HL-60 (cell line): Measurements from ENCODE around the gene SYCE3.

Experiments used
- TF ChIP-seq, protein P1 (sequence below): IDR thresholded peaks from one replicate; pipeline ENCODE4 v1.5.1; 2011; ENCODE audit warnings: low read length, control low read depth, inconsistent platforms; ENCODE audit not compliant: insufficient read depth
- TF ChIP-seq, protein P2 (sequence below): IDR thresholded peaks from 2 replicates; pipeline ENCODE4 v1.6.1; 2012; ENCODE audit warnings: low read depth; ENCODE audit not compliant: insufficient replicate concordance

DNA sequence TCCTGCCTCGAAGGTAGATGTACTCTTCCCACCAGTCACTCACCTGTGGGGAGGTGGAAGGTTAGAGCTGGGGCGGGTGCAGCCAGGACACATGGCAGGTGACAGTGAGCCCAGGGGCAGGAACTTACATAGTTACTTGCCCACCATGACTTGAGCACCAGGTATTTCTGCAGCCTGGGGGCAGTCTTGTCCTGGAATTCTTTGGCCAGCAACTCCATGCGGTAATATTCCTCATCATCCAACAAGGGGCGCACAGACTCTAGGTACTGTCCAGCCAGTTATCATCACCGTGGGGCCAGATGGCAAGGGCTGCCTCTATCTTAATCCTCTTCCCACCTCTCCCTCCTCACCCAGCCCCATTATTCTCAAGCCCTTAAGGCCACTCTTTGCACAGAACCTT lies 13.4 kb upstream of the SYCE3 start:
- TF ChIP-seq, protein P1, sequence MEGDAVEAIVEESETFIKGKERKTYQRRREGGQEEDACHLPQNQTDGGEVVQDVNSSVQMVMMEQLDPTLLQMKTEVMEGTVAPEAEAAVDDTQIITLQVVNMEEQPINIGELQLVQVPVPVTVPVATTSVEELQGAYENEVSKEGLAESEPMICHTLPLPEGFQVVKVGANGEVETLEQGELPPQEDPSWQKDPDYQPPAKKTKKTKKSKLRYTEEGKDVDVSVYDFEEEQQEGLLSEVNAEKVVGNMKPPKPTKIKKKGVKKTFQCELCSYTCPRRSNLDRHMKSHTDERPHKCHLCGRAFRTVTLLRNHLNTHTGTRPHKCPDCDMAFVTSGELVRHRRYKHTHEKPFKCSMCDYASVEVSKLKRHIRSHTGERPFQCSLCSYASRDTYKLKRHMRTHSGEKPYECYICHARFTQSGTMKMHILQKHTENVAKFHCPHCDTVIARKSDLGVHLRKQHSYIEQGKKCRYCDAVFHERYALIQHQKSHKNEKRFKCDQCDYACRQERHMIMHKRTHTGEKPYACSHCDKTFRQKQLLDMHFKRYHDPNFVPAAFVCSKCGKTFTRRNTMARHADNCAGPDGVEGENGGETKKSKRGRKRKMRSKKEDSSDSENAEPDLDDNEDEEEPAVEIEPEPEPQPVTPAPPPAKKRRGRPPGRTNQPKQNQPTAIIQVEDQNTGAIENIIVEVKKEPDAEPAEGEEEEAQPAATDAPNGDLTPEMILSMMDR, result no peak
- TF ChIP-seq, protein P2, sequence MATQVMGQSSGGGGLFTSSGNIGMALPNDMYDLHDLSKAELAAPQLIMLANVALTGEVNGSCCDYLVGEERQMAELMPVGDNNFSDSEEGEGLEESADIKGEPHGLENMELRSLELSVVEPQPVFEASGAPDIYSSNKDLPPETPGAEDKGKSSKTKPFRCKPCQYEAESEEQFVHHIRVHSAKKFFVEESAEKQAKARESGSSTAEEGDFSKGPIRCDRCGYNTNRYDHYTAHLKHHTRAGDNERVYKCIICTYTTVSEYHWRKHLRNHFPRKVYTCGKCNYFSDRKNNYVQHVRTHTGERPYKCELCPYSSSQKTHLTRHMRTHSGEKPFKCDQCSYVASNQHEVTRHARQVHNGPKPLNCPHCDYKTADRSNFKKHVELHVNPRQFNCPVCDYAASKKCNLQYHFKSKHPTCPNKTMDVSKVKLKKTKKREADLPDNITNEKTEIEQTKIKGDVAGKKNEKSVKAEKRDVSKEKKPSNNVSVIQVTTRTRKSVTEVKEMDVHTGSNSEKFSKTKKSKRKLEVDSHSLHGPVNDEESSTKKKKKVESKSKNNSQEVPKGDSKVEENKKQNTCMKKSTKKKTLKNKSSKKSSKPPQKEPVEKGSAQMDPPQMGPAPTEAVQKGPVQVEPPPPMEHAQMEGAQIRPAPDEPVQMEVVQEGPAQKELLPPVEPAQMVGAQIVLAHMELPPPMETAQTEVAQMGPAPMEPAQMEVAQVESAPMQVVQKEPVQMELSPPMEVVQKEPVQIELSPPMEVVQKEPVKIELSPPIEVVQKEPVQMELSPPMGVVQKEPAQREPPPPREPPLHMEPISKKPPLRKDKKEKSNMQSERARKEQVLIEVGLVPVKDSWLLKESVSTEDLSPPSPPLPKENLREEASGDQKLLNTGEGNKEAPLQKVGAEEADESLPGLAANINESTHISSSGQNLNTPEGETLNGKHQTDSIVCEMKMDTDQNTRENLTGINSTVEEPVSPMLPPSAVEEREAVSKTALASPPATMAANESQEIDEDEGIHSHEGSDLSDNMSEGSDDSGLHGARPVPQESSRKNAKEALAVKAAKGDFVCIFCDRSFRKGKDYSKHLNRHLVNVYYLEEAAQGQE, result no peak
